Measurements from ENCODE around the gene ENOX1. TPM values are rescaled to one million over a fixed set of nuclear protein-coding genes. Genes with fewer than 3 reads are reported as not detected.

Gene ENOX1
- total and polyA plus RNA-seq, 2 of the 8 experiments (the other 6 are each of a cell fraction or from before 2014, with no cell fraction given) = 0.23 to 0.37 TPM

GRCh38 chr13:43375797-43376465, 410.8 kb downstream of the ENOX1 start:
- H4K8ac ChIP-seq (ENCODE audit: extremely low read depth, insufficient read depth, low read length) = no peak overlapping the region
- no peak overlapping the region for H3K4me3 ChIP-seq (ENCODE audit: extremely low read depth in 1 of 4, insufficient read depth in 2 of 4, low read depth in 3 of 4, low read length in 4 of 4)
- H3K27me3 ChIP-seq (replicated peaks in 1 of 4; ENCODE audit: control insufficient read depth in 3 of 4, extremely low read depth in 1 of 4, insufficient read depth in 3 of 4, low read length in 3 of 4) = no peaks in the 10 kb centered on the region
- H3K79me2 ChIP-seq (ENCODE audit: control insufficient read depth in 1 of 2, insufficient read depth in 2 of 2, low read length in 2 of 2) = no peaks in the 10 kb centered on the region
- no peak overlapping the region for H3K4ac ChIP-seq (replicated peaks; ENCODE audit: insufficient read length, low read depth, low read length)
- no peak overlapping the region for H4K5ac ChIP-seq (ENCODE audit: insufficient read length, low read depth, low read length)
- no peak for TF ChIP-seq POLR2A (IDR thresholded peaks at IDR 0.05; ENCODE audit: control extremely low read depth in 1 of 2, low read depth in 2 of 2, low read length in 2 of 2)
- TF ChIP-seq TBP (IDR thresholded peaks at IDR 0.05; ENCODE audit: low read depth, low read length) = no peak
- no peak overlapping the region for H2BK12ac ChIP-seq (ENCODE audit: low read depth, low read length)
- no peak overlapping the region for H2BK15ac ChIP-seq (ENCODE audit: low read length)
- no peaks in the 10 kb centered on the region for H3K9me3 ChIP-seq (ENCODE audit: insufficient read depth in 2 of 2, low read depth in 1 of 2, low read length in 1 of 2)
- H3K23ac ChIP-seq (ENCODE audit: insufficient read length) = no peak overlapping the region
- H4K20me1 ChIP-seq (replicated peaks in 1 of 2; ENCODE audit: control insufficient read depth in 1 of 2, insufficient read depth in 2 of 2, low read length in 2 of 2) = no peaks in the 10 kb centered on the region
- no peak overlapping the region for H2AK5ac ChIP-seq (ENCODE audit: low read depth, low read length)
- no peak overlapping the region for H3K4me2 ChIP-seq (ENCODE audit: insufficient read depth in 1 of 2, low read depth in 2 of 2, low read length in 2 of 2)
- CTCF ChIA-PET (ENCODE audit: partially characterized antibody) = no interaction called here
- no peak overlapping the region for H2BK5ac ChIP-seq (ENCODE audit: low read depth, low read length)
- no peak overlapping the region for H4K91ac ChIP-seq (replicated peaks; ENCODE audit: insufficient read length, low read length)
- H3K4me1 ChIP-seq (replicated peaks in 1 of 4; ENCODE audit: control insufficient read depth in 3 of 4, insufficient read depth in 4 of 4, low read length in 3 of 4) = no peaks in the 10 kb centered on the region
- H3K79me1 ChIP-seq (ENCODE audit: low read depth, low read length) = no peaks in the 10 kb centered on the region
- H3K27ac ChIP-seq (ENCODE audit: low read depth, low read length) = no peak overlapping the region
- H3K56ac ChIP-seq (replicated peaks; ENCODE audit: insufficient read length, low read depth, low read length) = no peak overlapping the region
- no peaks in the 10 kb centered on the region for H3K36me3 ChIP-seq (ENCODE audit: control insufficient read depth in 2 of 4, insufficient read depth in 4 of 4, low read length in 3 of 4)
- no peak overlapping the region for H2BK20ac ChIP-seq (ENCODE audit: low read length)
- H3K23me2 ChIP-seq (ENCODE audit: low read depth, low read length) = no peaks in the 10 kb centered on the region
- H2BK120ac ChIP-seq (replicated peaks; ENCODE audit: low read depth, low read length) = no peak overlapping the region
- FAIRE-seq (no peak), DNase-seq (ENCODE audit: low read depth in 1 of 2, low spot score in 2 of 2) (no peak)
- no peak overlapping the region for H3K9ac ChIP-seq (replicated peaks in 1 of 4; ENCODE audit: extremely low read depth in 1 of 4, low read depth in 3 of 4, low read length in 3 of 4)
- POLR2A ChIA-PET (ENCODE audit: partially characterized antibody) = no interaction called here
- WGBS, 2 experiments (ENCODE audit: extremely low coverage in 1 of 2, insufficient coverage in 1 of 2, insufficient read length in 1 of 2, insufficient replicate concordance in 2 of 2, low coverage in 1 of 2, low lambda C conversion rate in 2 of 2, missing lambda C conversion rate in 1 of 2) = 94% methylated on average over 2 of the region's 2 CpGs; no CpG with 5 or more reads in 1 of the 2 experiments
- no peak overlapping the region for H3K14ac ChIP-seq (ENCODE audit: insufficient read length)
- no peak overlapping the region for H2AFZ ChIP-seq (ENCODE audit: low read length)
- H3K18ac ChIP-seq (ENCODE audit: extremely low read depth, low read length) = no peak overlapping the region

Measured in H1 (cell line).